HG03108 (cell line): ENCODE results near the gene ARHGAP18.

Source experiments
- ATAC-seq: cut with Tn5 transposase; IDR thresholded peaks from one replicate; pipeline ENCODE4 v1.9.1; 2021; ENCODE audit warnings: moderate library complexity; ENCODE audit not compliant: unreplicated experiment

Gene ARHGAP18

GRCh38 chr6:129692467-129692866 is 17.5 kb downstream of the ARHGAP18 start:
- ATAC-seq = no peak

GRCh38 chr6:129691709-129692108 is 18.3 kb downstream of the ARHGAP18 start:
- no peak for ATAC-seq

GRCh38 chr6:129691043-129691640 is 18.8 kb downstream of the ARHGAP18 start:
- ATAC-seq = no peak

- ATAC-seq = peak; percentile 65
Observed at GRCh38 chr6:129686941-129687627, 22.9 kb downstream of the ARHGAP18 start.

- no peak for ATAC-seq
Observed at GRCh38 chr6:129685662-129686031, 24.3 kb downstream of the ARHGAP18 start.

GRCh38 chr6:129684903-129685661 is 24.9 kb downstream of the ARHGAP18 start:
- no peak for ATAC-seq

- no peak for ATAC-seq
Observed at GRCh38 chr6:129684323-129684884, 25.6 kb downstream of the ARHGAP18 start.

- ATAC-seq = peak; percentile 90
Observed at GRCh38 chr6:129683601-129684322, 26.2 kb downstream of the ARHGAP18 start.

- no peak for ATAC-seq
Observed at GRCh38 chr6:129681913-129682205, 28.1 kb downstream of the ARHGAP18 start.

GRCh38 chr6:129680633-129681032 is 29.3 kb downstream of the ARHGAP18 start:
- no peak for ATAC-seq

- ATAC-seq = no peak
Observed at GRCh38 chr6:129679758-129680157, 30.2 kb downstream of the ARHGAP18 start.

- ATAC-seq = no peak
Observed at GRCh38 chr6:129679275-129679674, 30.7 kb downstream of the ARHGAP18 start.

- no peak for ATAC-seq
Observed at GRCh38 chr6:129678463-129678862, 31.5 kb downstream of the ARHGAP18 start.

- ATAC-seq = no peak
Observed at GRCh38 chr6:129677620-129678325, 32.2 kb downstream of the ARHGAP18 start.

- no peak for ATAC-seq
Observed at GRCh38 chr6:129675669-129676472, 34.1 kb downstream of the ARHGAP18 start.

GRCh38 chr6:129673748-129674147 is 36.2 kb downstream of the ARHGAP18 start:
- ATAC-seq = no peak

GRCh38 chr6:129672881-129673631 is 36.9 kb downstream of the ARHGAP18 start:
- ATAC-seq = peak; percentile 77

GRCh38 chr6:129672341-129672682 is 37.7 kb downstream of the ARHGAP18 start:
- peak; percentile 7 for ATAC-seq
